HCT116 (cell line): ENCODE data around the gene PLA1A. TPM values are rescaled to one million over a fixed set of nuclear protein-coding genes. Genes with fewer than 3 reads are reported as not detected.

Experiments
- ATAC-seq: fragments of 200-7000 bp; cut with Tn5 transposase; 2 replicates; pipeline ENCODE4 v1.9.1; 2020; ENCODE audit warnings: mild to moderate bottlenecking, moderate library complexity
- BruUV-seq: library from RNA; stranded (reverse); fragments of 400-500 nt; replicated peaks from 2 replicates; lab custom pipeline; 2021; lab: Mats Ljungman, UMichigan
- CTCF ChIA-PET: fragments of 300-600 bp; sonication (Branson Sonifier 250); formaldehyde crosslinking; loops from one replicate; lab custom pipeline; 2021; ENCODE audit warnings: antibody characterized with exemption; lab: Charles Lee
- POLR2A ChIA-PET: fragments of 300-600, 350-600 bp; sonication (Branson Sonifier 250); formaldehyde crosslinking; loops from one replicate; lab custom pipeline; 2021; ENCODE audit warnings: antibody characterized with exemption; lab: Charles Lee
- RAD21 ChIA-PET, 2 experiments: fragments of 300-600 bp; sonication (Branson Sonifier 250); formaldehyde crosslinking; loops; one replicate each; lab custom pipeline; 2023; ENCODE audit warnings: low total read pairs in 2 of 2; ENCODE audit not compliant: uncharacterized antibody in 2 of 2, unreplicated experiment in 2 of 2, low non-redundant PET in 1 of 2; lab: Charles Lee
- DNase-seq: peaks from one replicate; pipeline ENCODE4 v3.0.0-alpha.2; 2010; ENCODE audit warnings: low read depth, low spot score
- H2AFZ ChIP-seq: fragments of 200-600 bp; shearing (Covaris generic), sonication (generic); 2 replicates; pipeline ENCODE4 v1.6.1; 2017; ENCODE audit warnings: low read depth, mixed run types, mixed read lengths, antibody characterized with exemption, low read length; ENCODE audit not compliant: poor library complexity, severe bottlenecking
- H3K27ac ChIP-seq: 2 replicates; pipeline ENCODE4 v1.5.1; 2012; ENCODE audit warnings: low read depth, low read length
- H3K27me3 ChIP-seq: fragments of 200-600 bp; sonication (generic); 2 replicates; pipeline ENCODE4 v1.6.1; 2016; ENCODE audit warnings: mixed run types, low read length, mixed read lengths; ENCODE audit not compliant: insufficient read depth
- H3K36me3 ChIP-seq, 2 experiments: fragments of 200-500 bp in 1 of 2; fragments of 200-600 bp in 1 of 2; sonication (Bioruptor generic) in 1 of 2; sonication (generic) in 1 of 2; 2 replicates each; pipeline versions ENCODE4 v1.5.1 to v1.6.1; 2014 to 2016; ENCODE audit warnings: low read length in 2 of 2, inconsistent platforms in 1 of 2, mixed read lengths in 1 of 2, mixed run types in 1 of 2; ENCODE audit not compliant: insufficient read depth in 2 of 2, control insufficient read depth in 1 of 2
- H3K4me1 ChIP-seq, 2 experiments: fragments of 200-600 bp in 1 of 2; sonication (generic) in 1 of 2; 2 replicates each; pipeline versions ENCODE4 v1.5.1 to v1.6.1; 2012 to 2017; ENCODE audit warnings: low read length in 2 of 2, inconsistent platforms in 1 of 2, mild to moderate bottlenecking in 1 of 2, mixed read lengths in 1 of 2, mixed run types in 1 of 2, moderate library complexity in 1 of 2; ENCODE audit not compliant: insufficient read depth in 2 of 2, control insufficient read depth in 1 of 2
- H3K4me2 ChIP-seq: fragments of 200-600 bp; sonication (generic); 2 replicates; pipeline ENCODE4 v1.6.1; 2017; ENCODE audit warnings: mixed run types, low read length, mixed read lengths
- H3K4me3 ChIP-seq, 2 experiments: fragments of 200-600 bp in 1 of 2; sonication (generic) in 1 of 2; replicated peaks in 1 of 2; 2 replicates each; pipeline ENCODE4 v1.5.1; 2011 to 2016; ENCODE audit warnings: low read length in 2 of 2, control low read depth in 1 of 2, low read depth in 1 of 2, mild to moderate bottlenecking in 1 of 2, mixed read lengths in 1 of 2, mixed run types in 1 of 2
- H3K79me2 ChIP-seq: fragments of 200-600 bp; sonication (generic); 2 replicates; pipeline ENCODE4 v1.6.1; 2017; ENCODE audit warnings: mild to moderate bottlenecking, mixed run types, low read length, moderate library complexity, mixed read lengths; ENCODE audit not compliant: insufficient read depth
- H3K9ac ChIP-seq: fragments of 200-600 bp; sonication (generic); 2 replicates; pipeline ENCODE4 v1.6.1; 2016; ENCODE audit warnings: low read length, mixed read lengths
- H3K9me2 ChIP-seq: fragments of 200-600 bp; sonication (generic), shearing (Covaris generic); 2 replicates; pipeline ENCODE4 v1.6.1; 2017; ENCODE audit warnings: mixed run types, mild to moderate bottlenecking, moderate library complexity; ENCODE audit not compliant: insufficient read depth
- H3K9me3 ChIP-seq, 2 experiments: fragments of 200-500 bp in 1 of 2; fragments of 200-600 bp in 1 of 2; sonication (Bioruptor generic) in 1 of 2; sonication (generic) in 1 of 2; 2 replicates each; pipeline ENCODE4 v1.6.1; 2014 to 2017; ENCODE audit warnings: low read length in 2 of 2, mixed read lengths in 2 of 2, inconsistent platforms in 1 of 2, low read depth in 1 of 2, mild to moderate bottlenecking in 1 of 2, mixed run types in 1 of 2, moderate library complexity in 1 of 2; ENCODE audit not compliant: control insufficient read depth in 1 of 2, insufficient read depth in 1 of 2
- H4K20me1 ChIP-seq: fragments of 200-600 bp; sonication (generic), shearing (Covaris generic); 2 replicates; pipeline ENCODE4 v1.6.1; 2017; ENCODE audit warnings: mixed run types, mild to moderate bottlenecking, moderate library complexity; ENCODE audit not compliant: insufficient read depth
- EGR1 ChIP-seq: IDR thresholded peaks from 2 replicates; pipeline ENCODE4 v1.6.1; 2012; ENCODE audit warnings: low read depth
- ELF1 ChIP-seq: IDR thresholded peaks from 2 replicates; pipeline ENCODE4 v1.6.1; 2012; ENCODE audit warnings: low read depth, borderline replicate concordance
- FOSL1 ChIP-seq: IDR thresholded peaks from 2 replicates; pipeline ENCODE4 v1.6.1; 2012; ENCODE audit warnings: low read depth
- JUND ChIP-seq: IDR thresholded peaks from 2 replicates; pipeline ENCODE4 v1.6.1; 2012
- RAD21 ChIP-seq: IDR thresholded peaks from 2 replicates; pipeline ENCODE4 v1.6.1; 2012; ENCODE audit warnings: low read depth, mild to moderate bottlenecking
- SRF ChIP-seq: IDR thresholded peaks from 2 replicates; pipeline ENCODE4 v1.6.1; 2012; ENCODE audit warnings: low read depth
- YY1 ChIP-seq: IDR thresholded peaks from 2 replicates; pipeline ENCODE4 v1.6.1; 2011; ENCODE audit warnings: low read length, low read depth, moderate library complexity, mild to moderate bottlenecking; ENCODE audit not compliant: insufficient replicate concordance; ENCODE audit errors: extremely low read depth
- intact Hi-C: fragments of 100-400 bp; cut with micrococcal nuclease; formaldehyde crosslinking; loops from 2 replicates; pipeline ENCODE4 v1.10.0; 2022
- total RNA-seq: library from RNA; stranded (reverse); gene quantifications from one replicate; pipeline ENCODE4 v1.2.1, GENCODE V29; 2021; ENCODE audit not compliant: unreplicated experiment
- TF ChIP-seq, protein P1 (sequence below): IDR thresholded peaks from 2 replicates; pipeline ENCODE4 v1.6.1; 2012
- TF ChIP-seq, protein P2 (sequence below), 3 experiments: fragments of 200-600 bp in 1 of 3; sonication (generic) in 1 of 3; IDR thresholded peaks in 2 of 3; conservative IDR thresholded peaks in 1 of 3; 2 replicates each; pipeline ENCODE4 v1.5.1; 2012 to 2017; ENCODE audit warnings: low read depth in 2 of 3, low read length in 2 of 3, antibody characterized with exemption in 1 of 3, borderline replicate concordance in 1 of 3, control low read depth in 1 of 3, mild to moderate bottlenecking in 1 of 3, mixed read lengths in 1 of 3, mixed run types in 1 of 3, moderate library complexity in 1 of 3; ENCODE audit not compliant: insufficient read depth in 1 of 3

The PLA1A gene
- total RNA-seq, 1 experiment from 2014 or later: not detected

DNA sequence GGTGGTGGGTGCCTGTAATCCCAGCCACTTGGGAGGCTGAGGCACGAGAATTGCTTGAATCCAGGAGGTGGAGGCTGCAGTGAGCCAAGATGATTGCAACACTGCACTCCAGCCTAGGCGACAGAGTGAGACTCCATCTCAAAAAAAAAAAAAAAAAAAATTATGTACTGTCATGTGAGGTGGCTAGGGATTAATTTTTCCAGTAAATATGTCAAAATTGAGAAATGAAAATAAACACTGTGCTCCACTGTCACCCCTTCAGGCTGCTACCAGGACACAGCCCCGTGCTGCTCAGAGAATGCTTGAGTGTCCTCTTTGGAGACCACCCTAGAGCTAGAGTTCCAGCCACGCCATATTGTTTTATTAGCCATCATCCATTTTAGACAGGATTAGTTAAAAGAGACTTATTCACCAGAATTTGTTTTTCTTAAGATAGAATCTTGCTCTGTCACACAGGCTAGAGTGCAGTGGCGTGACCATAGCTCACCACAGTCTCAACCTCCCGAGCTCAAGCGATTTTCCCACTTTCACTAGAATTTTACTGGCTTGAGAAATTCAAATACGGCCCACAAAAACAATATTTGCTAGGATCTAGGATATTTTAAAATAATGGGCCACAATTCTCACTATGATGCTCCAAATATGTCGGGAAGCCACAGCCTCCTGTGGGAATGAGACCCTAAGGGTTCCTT, 38.9 kb upstream of the PLA1A start:
- H3K27ac ChIP-seq: no peak overlapping the region
- no peaks in the 10 kb centered on the region for H3K27me3 ChIP-seq
- BruUV-seq: no TSS peak
- ChIA-PET CTCF (interaction anchor here (1.6 kb wide), 1 partner anchor 122 kb away, joined by 5 read pairs; no protein-coding TSS in a partner anchor), RAD21 (no interaction called here), POLR2A (no interaction called here)
- H3K79me2 ChIP-seq: no peaks in the 10 kb centered on the region
- no peaks in the 10 kb centered on the region for H3K9me3 ChIP-seq
- H3K4me2 ChIP-seq: no peak overlapping the region
- DNase-seq (no peak), ATAC-seq (no peak)
- peak overlapping the region; percentile 62 for H2AFZ ChIP-seq
- no peaks in the 10 kb centered on the region for H3K36me3 ChIP-seq
- no peaks in the 10 kb centered on the region for H3K9me2 ChIP-seq
- no peaks in the 10 kb centered on the region for H4K20me1 ChIP-seq
- intact Hi-C loops: loop anchor here (1.0 kb wide), 1 partner anchor 283 kb away; no protein-coding TSS in a partner anchor
- no peak overlapping the region for H3K9ac ChIP-seq
- H3K4me3 ChIP-seq: no peak overlapping the region
- no peak for TF ChIP-seq YY1
- no peak for TF ChIP-seq FOSL1
- TF ChIP-seq ELF1: no peak
- no peak for TF ChIP-seq SRF
- TF ChIP-seq JUND: no peak
- TF ChIP-seq, protein P1, sequence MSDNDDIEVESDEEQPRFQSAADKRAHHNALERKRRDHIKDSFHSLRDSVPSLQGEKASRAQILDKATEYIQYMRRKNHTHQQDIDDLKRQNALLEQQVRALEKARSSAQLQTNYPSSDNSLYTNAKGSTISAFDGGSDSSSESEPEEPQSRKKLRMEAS: no peak
- H3K4me1 ChIP-seq: peaks cover 0 to 5% of the 10 kb centered on the region in 2 experiments; a peak in 1 of 4 replicates

DNA sequence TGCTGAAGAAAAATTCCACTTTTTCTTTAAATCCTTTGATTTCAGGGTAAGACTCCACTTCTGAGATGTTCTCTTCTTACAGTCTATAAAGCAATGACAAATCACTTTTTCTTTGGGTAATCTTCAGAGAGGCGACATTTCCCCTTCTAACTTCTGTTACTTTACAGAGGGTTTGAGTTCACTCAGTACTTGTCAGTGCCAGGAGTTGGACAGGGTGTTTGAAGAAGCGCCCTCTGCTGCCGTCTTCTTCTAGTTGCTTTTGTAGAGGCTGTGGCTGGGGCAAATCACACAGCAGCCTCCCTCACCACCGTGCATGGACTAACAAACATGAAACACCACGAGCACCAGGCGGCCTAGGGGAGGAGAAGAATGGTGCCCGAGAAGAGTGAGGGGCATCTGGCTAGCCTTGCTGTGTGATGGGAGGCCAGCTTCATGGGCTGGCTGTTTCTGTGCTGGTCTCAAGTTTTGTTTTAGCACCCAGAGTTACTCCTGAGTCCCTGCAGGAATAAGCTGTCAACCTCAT, 38.2 kb upstream of the PLA1A start, which contains the start of gene CD80:
Gene CD80, minus strand, starts transcription at position 174 of the 523 bp plus-strand sequence. CDS start 1,886 bp downstream, outside the sequence.
- CTCF ChIA-PET: interaction anchor here (0.7 to 1.6 kb wide), 3 partner anchors 10 to 675 kb away, joined by 3 to 5 read pairs (median 3); no protein-coding TSS in a partner anchor
- no peaks in the 10 kb centered on the region for H3K9me2 ChIP-seq
- TF ChIP-seq, protein P2, sequence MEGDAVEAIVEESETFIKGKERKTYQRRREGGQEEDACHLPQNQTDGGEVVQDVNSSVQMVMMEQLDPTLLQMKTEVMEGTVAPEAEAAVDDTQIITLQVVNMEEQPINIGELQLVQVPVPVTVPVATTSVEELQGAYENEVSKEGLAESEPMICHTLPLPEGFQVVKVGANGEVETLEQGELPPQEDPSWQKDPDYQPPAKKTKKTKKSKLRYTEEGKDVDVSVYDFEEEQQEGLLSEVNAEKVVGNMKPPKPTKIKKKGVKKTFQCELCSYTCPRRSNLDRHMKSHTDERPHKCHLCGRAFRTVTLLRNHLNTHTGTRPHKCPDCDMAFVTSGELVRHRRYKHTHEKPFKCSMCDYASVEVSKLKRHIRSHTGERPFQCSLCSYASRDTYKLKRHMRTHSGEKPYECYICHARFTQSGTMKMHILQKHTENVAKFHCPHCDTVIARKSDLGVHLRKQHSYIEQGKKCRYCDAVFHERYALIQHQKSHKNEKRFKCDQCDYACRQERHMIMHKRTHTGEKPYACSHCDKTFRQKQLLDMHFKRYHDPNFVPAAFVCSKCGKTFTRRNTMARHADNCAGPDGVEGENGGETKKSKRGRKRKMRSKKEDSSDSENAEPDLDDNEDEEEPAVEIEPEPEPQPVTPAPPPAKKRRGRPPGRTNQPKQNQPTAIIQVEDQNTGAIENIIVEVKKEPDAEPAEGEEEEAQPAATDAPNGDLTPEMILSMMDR (IDR thresholded peaks at IDR 0.05 in 2 of 3, conservative IDR thresholded peaks at IDR 0.05 in 1 of 3; ENCODE audit: borderline replicate concordance in 1 of 3, insufficient read depth in 1 of 3, low read depth in 2 of 3, low read length in 2 of 3): peak; percentile 36 to 52 (median 43); a peak in 3 of 6 replicates
- peak; percentile 64 for TF ChIP-seq RAD21
- TF ChIP-seq JUND: no peak
- TF ChIP-seq EGR1: no peak
- no peak within 1 kb of the TSS for H3K9ac ChIP-seq
- no peaks in the 10 kb centered on the region for H3K27me3 ChIP-seq
- H3K4me3 ChIP-seq: no peak within 1 kb of the TSS
- no TSS peak for BruUV-seq
- DNase-seq (peak; percentile 65), ATAC-seq (peak; percentile 99)
- intact Hi-C loops: loop anchor here (1.0 kb wide), 1 partner anchor 284 kb away; no protein-coding TSS in a partner anchor
- RAD21 ChIA-PET: no interaction called here
- POLR2A ChIA-PET: no interaction called here
- H3K36me3 ChIP-seq: no peaks in the 10 kb centered on the region
- H3K4me1 ChIP-seq: peaks cover 0 to 5% of the 10 kb centered on the region in 2 experiments; a peak in 1 of 4 replicates
- H3K9me3 ChIP-seq: no peaks in the 10 kb centered on the region
- peak within 1 kb of the TSS; percentile 51 for H3K4me2 ChIP-seq
- H3K79me2 ChIP-seq: no peaks in the 10 kb centered on the region
- peak within 1 kb of the TSS; percentile 62 for H2AFZ ChIP-seq
- H3K27ac ChIP-seq: no peak within 1 kb of the TSS
- no peaks in the 10 kb centered on the region for H4K20me1 ChIP-seq
